Parathyroid adenoma (tissue), 2 donors: ENCODE measurements around the gene DNAJB9.

Experiments
- H2AFZ ChIP-seq: fragments of 300-600 bp; sonication (generic); one replicate; pipeline ENCODE4 v1.7.0; 2017; ENCODE audit warnings: antibody characterized with exemption, mild to moderate bottlenecking
- H3K27ac ChIP-seq: fragments of 300-600 bp; sonication (generic); one replicate; pipeline ENCODE4 v1.7.0; 2017
- H3K27me3 ChIP-seq: fragments of 300-600 bp; sonication (generic); one replicate; pipeline ENCODE4 v1.7.0; 2017; ENCODE audit warnings: low read length; ENCODE audit not compliant: control insufficient read depth, insufficient read depth
- H3K36me3 ChIP-seq: fragments of 300-600 bp; sonication (generic); one replicate; pipeline ENCODE4 v1.7.0; 2017; ENCODE audit warnings: low read length; ENCODE audit not compliant: control insufficient read depth, insufficient read depth
- H3K4me1 ChIP-seq: fragments of 300-600 bp; sonication (generic); one replicate; pipeline ENCODE4 v1.7.0; 2017; ENCODE audit warnings: control low read depth
- H3K4me2 ChIP-seq: fragments of 300-600 bp; sonication (generic); one replicate; pipeline ENCODE4 v1.7.0; 2017; ENCODE audit warnings: low read length
- H3K4me3 ChIP-seq: fragments of 300-600 bp; sonication (generic); one replicate; pipeline ENCODE4 v1.7.0; 2017; ENCODE audit warnings: low read depth, low read length
- H3K79me2 ChIP-seq: fragments of 300-600 bp; sonication (generic); one replicate; pipeline ENCODE4 v1.7.0; 2017; ENCODE audit warnings: control low read depth
- H3K9ac ChIP-seq: fragments of 300-600 bp; sonication (generic); one replicate; pipeline ENCODE4 v1.7.0; 2017; ENCODE audit warnings: mild to moderate bottlenecking
- H3K9me3 ChIP-seq: fragments of 300-600 bp; sonication (generic); one replicate; pipeline ENCODE4 v1.7.0; 2017; ENCODE audit warnings: low read length; ENCODE audit not compliant: control insufficient read depth
- TF ChIP-seq, protein P1 (sequence below): fragments of 300-600 bp; sonication (generic); IDR thresholded peaks from one replicate; pipeline ENCODE4 v1.7.0; 2017; ENCODE audit warnings: antibody characterized with exemption, mild to moderate bottlenecking
- donor health status: primary hyperparathyroidism.

DNAJB9 gene

DNA sequence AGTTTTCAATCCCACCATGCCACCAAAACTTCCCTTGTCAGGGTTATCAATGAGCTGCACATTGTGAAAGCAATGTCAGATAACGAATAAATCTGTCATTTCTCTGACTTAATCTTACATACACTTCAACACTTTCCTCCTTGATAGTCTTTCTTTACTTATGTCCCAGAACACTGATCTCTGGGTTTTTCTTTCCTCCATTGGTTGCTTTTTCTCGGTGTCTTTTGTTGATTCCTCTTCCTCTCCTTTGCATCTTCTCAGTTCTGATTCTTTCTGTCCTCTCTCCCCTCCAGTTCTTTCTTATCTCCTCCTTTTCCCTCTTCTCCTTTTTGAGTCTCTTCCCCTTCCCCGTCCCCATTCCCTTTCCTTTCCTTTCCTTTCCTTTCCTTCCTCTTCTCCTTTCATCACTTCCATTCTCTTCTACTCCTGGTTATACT, 16.6 kb downstream of the DNAJB9 start:
- H2AFZ ChIP-seq, result no peak overlapping the region
- no peaks in the 10 kb centered on the region for H3K9me3 ChIP-seq
- no peaks in the 10 kb centered on the region for H3K36me3 ChIP-seq
- H3K4me2 ChIP-seq, result no peak overlapping the region
- TF ChIP-seq, protein P1, sequence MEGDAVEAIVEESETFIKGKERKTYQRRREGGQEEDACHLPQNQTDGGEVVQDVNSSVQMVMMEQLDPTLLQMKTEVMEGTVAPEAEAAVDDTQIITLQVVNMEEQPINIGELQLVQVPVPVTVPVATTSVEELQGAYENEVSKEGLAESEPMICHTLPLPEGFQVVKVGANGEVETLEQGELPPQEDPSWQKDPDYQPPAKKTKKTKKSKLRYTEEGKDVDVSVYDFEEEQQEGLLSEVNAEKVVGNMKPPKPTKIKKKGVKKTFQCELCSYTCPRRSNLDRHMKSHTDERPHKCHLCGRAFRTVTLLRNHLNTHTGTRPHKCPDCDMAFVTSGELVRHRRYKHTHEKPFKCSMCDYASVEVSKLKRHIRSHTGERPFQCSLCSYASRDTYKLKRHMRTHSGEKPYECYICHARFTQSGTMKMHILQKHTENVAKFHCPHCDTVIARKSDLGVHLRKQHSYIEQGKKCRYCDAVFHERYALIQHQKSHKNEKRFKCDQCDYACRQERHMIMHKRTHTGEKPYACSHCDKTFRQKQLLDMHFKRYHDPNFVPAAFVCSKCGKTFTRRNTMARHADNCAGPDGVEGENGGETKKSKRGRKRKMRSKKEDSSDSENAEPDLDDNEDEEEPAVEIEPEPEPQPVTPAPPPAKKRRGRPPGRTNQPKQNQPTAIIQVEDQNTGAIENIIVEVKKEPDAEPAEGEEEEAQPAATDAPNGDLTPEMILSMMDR, result no peak
- H3K27me3 ChIP-seq, result no peaks in the 10 kb centered on the region
- H3K4me3 ChIP-seq, result no peak overlapping the region
- H3K27ac ChIP-seq, result no peak overlapping the region
- H3K79me2 ChIP-seq, result no peaks in the 10 kb centered on the region
- peaks cover 5% of the 10 kb centered on the region for H3K4me1 ChIP-seq
- no peak overlapping the region for H3K9ac ChIP-seq

DNA sequence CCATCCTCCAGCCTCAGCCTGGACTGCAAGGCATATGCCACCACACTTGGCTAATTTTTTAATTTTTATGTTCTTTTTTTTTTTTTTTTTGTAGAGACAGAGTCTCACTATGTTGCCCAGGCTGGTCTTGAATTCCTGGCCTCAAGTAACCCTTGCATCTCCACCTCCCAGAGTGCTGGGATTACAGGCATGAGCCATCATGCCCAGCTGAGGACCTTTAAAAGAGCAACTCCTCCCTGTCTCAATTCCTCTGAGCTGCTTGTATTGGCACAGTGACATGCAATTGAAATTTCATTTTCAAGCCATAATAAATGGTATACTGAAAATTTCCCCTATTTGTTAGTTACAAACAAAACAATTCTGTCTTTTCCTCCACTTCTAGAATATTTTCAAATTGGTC, 19.5 kb downstream of the DNAJB9 start:
- Histone ChIP-seq H3K36me3 (no peaks in the 10 kb centered on the region), H3K4me2 (no peak overlapping the region), H3K4me3 (no peak overlapping the region), H3K4me1 (no peaks in the 10 kb centered on the region), H3K27ac (no peak overlapping the region), H3K9me3 (no peaks in the 10 kb centered on the region), H3K9ac (no peak overlapping the region), H3K79me2 (no peaks in the 10 kb centered on the region), H2AFZ (no peak overlapping the region), H3K27me3 (no peaks in the 10 kb centered on the region)
- TF ChIP-seq, protein P1, result no peak

DNA sequence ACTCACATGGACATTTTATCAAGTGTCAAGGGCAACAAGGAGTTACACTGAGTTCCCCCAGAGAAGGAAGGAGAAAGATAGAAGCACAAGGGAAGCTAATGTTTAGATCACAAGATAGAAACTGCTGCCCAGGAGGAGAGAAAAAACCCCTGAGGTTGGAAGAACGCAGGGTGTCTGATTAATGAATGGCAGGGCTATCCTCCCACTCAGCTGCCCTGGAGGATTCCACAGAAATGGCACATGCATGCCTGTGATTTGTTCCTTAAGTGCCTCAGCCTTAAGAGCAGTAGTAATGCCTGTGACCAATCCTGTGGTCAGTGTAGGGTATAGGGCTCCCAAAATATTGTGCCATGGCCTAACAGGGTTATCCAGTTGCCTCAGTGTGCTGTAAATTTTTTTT, 20.2 kb downstream of the DNAJB9 start:
- H3K4me3 ChIP-seq, result no peak overlapping the region
- H3K79me2 ChIP-seq, result no peaks in the 10 kb centered on the region
- no peaks in the 10 kb centered on the region for H3K4me1 ChIP-seq
- H3K27ac ChIP-seq, result no peak overlapping the region
- no peak overlapping the region for H3K9ac ChIP-seq
- TF ChIP-seq, protein P1, result no peak
- H3K27me3 ChIP-seq, result no peaks in the 10 kb centered on the region
- H2AFZ ChIP-seq, result no peak overlapping the region
- H3K9me3 ChIP-seq, result no peaks in the 10 kb centered on the region
- no peaks in the 10 kb centered on the region for H3K36me3 ChIP-seq
- no peak overlapping the region for H3K4me2 ChIP-seq

DNA sequence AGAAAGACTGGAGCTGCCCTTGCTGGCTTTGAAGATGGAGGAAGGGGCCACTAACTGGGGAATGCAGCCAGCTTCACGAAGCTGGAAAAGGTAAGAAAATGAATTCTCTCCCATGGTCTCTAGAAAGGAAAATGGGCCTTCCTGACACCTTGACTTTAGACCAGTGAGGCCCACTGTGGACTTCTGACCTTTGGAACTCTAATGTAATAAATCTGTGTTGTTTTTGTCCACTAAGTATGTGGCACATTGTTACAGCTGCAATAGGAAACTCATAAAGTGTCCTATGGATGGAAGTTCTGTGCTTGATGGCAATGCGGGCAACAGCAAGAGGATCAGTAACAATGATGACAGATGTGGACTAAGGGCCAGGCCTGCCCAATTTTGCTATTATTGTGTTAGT, 20.9 kb downstream of the DNAJB9 start:
- Histone ChIP-seq H3K9ac (no peak overlapping the region), H3K4me1 (no peaks in the 10 kb centered on the region), H3K9me3 (no peaks in the 10 kb centered on the region), H3K27ac (no peak overlapping the region), H3K4me2 (no peak overlapping the region), H3K27me3 (no peaks in the 10 kb centered on the region), H3K4me3 (no peak overlapping the region), H2AFZ (no peak overlapping the region), H3K79me2 (no peaks in the 10 kb centered on the region), H3K36me3 (no peaks in the 10 kb centered on the region)
- TF ChIP-seq, protein P1, result no peak

DNA sequence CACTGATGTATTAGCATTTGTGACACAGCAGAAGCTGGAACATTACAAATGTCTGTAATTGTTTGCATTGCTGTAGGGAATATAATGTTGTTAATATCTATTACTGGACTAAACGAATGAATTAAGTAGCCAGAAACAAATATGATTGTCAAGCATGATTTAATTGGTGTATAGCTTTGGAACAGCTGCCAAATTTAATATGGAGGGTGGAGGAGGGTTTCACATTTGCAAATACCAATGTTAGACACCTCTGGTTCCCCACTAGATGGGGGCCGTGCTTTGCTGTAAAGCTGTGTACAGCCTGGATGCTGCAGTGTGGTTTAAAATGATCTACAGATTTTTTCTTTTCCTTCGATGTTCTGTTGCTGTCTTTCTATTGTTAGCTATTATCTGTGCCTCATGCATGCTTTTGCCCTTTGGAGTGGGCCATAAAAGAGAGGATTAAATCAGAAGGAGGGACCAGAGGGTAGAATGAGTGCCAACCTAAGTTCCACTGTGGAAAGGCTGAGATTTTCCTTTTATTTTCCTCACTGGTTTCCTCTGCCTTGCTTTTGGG, 23.1 kb downstream of the DNAJB9 start:
- Histone ChIP-seq H2AFZ (no peak overlapping the region), H3K4me2 (no peak overlapping the region), H3K9ac (no peak overlapping the region), H3K27ac (no peak overlapping the region), H3K4me3 (no peak overlapping the region), H3K4me1 (no peaks in the 10 kb centered on the region), H3K27me3 (no peaks in the 10 kb centered on the region), H3K36me3 (no peaks in the 10 kb centered on the region), H3K9me3 (no peaks in the 10 kb centered on the region), H3K79me2 (no peaks in the 10 kb centered on the region)
- TF ChIP-seq, protein P1, result no peak
